Hepatocyte (in vitro differentiated cells): ENCODE measurements around the gene LTB4R.

Source experiments
- EZH2 ChIP-seq: fragments of 200-600 bp; sonication (generic); IDR thresholded peaks from 2 replicates; pipeline ENCODE4 v1.6.1; 2016; ENCODE audit warnings: antibody characterized with exemption, mild to moderate bottlenecking, borderline replicate concordance
- TF ChIP-seq, protein P1 (sequence below): fragments of 200-600 bp; sonication (generic); IDR thresholded peaks from 2 replicates; pipeline ENCODE4 v1.5.1; 2016; ENCODE audit warnings: antibody characterized with exemption, mild to moderate bottlenecking; ENCODE audit not compliant: poor library complexity

DNA sequence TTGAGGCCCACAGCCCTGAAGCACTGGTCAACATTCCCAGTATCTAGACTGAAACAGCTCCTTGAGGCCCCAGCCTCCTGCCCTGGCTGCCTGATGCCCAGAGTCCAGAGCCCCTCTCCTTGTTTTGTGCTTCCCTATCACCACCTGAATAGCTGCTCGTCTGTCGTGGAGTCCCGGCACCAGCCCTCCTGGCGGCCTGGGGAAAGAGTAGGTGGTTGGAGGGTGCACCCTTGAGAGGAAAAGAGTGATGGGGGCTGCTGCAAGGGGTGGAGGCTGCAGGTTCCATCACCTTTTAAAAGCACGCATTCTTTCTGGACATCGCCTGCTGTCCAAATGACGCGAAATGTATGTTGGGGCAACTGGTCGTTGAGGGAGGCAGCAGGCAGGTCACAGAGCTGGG, 43.1 kb upstream of the LTB4R start:
- TF ChIP-seq, protein P1, sequence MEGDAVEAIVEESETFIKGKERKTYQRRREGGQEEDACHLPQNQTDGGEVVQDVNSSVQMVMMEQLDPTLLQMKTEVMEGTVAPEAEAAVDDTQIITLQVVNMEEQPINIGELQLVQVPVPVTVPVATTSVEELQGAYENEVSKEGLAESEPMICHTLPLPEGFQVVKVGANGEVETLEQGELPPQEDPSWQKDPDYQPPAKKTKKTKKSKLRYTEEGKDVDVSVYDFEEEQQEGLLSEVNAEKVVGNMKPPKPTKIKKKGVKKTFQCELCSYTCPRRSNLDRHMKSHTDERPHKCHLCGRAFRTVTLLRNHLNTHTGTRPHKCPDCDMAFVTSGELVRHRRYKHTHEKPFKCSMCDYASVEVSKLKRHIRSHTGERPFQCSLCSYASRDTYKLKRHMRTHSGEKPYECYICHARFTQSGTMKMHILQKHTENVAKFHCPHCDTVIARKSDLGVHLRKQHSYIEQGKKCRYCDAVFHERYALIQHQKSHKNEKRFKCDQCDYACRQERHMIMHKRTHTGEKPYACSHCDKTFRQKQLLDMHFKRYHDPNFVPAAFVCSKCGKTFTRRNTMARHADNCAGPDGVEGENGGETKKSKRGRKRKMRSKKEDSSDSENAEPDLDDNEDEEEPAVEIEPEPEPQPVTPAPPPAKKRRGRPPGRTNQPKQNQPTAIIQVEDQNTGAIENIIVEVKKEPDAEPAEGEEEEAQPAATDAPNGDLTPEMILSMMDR, result no peak
- TF ChIP-seq EZH2, result no peak
